ENCODE measurements around the gene PTP4A2.
"Not testable (repeated sequence)": the region's sequence is repeated elsewhere in the genome, so short reads cannot be mapped to it uniquely, and the experiment has no call there.

The PTP4A2 gene

DNA sequence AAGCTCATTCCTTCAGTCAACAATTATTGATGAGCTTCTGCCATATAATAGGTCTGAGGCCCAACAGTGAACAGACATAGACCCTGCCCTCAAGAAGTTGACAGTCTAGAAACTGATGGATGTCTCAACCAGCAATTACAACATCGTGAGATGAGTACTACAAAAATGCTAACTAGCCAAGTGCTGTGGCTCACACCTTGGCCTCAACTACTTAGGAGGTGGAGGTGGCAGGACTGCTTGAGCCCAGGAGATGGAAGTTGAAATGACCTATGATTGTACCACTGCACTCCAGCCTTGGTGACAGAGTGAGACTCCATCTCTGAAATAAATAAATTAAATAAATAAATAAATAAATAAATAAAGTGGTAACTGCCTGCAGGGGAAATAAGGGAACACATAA is 11.7 kb upstream of the PTP4A2 start:
- DNase-seq (ENCODE audit: low spot score), result no peak

DNA sequence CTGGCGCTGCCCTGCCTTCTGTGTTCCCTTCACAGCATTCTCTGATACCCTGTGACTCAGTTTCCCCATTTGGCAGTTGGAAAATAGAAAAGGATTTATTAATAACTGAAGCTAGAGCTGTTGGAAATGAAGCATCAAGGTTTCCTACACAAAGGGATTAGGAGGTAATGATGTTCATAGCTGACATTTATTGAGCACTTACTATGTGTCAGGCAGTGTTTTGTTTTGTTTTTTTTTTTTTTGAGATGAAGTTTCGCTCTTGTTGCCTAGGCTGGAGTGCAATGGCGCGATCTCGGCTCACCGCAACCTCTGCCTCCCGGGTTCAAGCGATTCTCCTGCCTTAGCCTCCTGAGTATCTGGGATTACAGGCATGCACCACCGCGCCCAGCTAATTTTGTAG is 7.5 kb upstream of the PTP4A2 start:
- not testable (repeated sequence) for DNase-seq (ENCODE audit: low spot score)

DNA sequence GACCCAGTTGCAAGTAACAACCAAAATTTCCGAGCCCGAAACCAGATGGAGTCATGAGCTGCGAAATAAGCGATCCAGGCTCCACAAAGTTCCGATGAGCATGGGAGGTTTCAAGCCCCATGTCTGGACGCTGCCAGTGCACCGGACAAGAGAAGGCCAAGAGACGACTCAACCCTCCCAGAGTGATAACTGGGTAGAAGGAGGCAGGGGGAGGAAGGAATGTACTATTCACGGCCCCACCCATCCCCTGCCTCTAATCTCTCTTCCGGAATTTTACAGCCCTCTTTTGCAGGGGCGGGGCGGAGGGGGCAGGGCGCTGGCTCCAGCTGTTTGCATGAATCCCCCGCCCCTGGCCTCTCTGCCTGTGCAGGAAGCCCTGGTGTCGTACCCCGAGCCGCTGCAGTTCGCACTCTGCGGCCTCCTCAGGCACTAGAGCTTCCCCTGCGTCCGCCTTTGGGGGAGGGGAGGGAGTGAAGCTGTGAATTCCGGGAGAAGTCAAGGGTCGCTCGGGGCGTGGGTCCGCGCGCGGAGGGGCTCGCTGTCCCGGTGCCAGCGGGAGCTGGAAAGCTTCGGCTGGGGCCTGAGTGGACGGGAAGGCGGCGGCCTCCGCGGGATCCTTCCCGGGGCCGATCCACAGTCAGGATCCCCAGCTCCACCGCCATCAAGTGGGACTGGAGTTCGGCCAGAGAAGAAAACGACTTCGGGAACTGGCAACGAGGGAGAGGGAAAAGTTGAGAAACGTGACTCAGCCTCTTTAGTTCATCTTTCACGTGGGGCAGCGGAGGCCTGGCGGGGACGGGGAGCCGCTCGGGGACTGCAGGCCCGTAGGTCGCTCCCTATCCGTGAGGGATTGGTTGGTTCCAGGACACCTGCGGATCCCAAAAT is 6.3 kb upstream of the PTP4A2 start:
- no peak for DNase-seq (ENCODE audit: low spot score)

GRCh38 chr1:31943546-31944184 is 5.5 kb upstream of the PTP4A2 start:
- no peak for DNase-seq (ENCODE audit: low spot score)

GRCh38 chr1:31942061-31942460 is 3.9 kb upstream of the PTP4A2 start:
- DNase-seq (ENCODE audit: low spot score), result not testable (repeated sequence)

DNA sequence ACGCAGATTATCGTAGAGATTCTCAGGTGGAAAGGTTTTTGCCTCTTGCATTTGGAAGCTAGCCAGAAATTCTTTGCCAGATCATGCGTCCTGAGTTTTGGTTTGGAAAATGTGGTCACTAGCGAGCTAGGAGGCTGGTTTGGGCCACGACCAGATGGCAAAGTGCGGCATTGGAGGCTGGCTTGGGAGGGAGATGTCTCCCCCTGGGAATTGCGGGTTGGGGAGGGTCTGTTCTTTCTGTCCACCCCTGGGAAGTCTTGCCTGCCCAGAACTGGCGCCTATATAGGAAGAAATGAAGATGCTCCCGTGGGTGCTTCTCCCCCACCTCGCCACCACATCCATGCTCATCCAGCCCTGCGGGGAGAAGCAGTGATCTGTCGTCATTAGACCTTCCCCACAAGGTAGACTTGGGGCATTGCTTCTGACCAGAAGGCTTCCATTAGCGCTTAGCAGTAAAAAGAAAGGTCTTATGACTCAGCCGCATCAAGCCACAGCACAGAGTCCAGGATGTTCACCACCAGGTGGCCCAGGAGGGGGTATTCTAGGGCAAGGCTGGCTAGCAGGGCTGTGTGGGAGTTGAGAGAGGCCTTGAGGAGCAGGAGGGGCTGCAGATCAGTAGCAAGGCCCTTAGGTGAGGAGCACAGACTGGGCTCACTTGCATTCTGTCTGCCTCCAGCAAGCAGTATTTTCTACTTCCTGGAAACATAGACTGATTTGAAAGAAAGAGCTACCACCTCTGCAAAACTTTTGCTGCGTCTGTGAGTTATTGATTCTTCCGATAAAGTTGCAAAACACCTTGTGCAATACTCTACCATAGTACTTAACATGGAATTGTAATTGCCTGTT is 1.5 kb upstream of the PTP4A2 start:
- peak; percentile 52 for DNase-seq (ENCODE audit: low spot score)

DNA sequence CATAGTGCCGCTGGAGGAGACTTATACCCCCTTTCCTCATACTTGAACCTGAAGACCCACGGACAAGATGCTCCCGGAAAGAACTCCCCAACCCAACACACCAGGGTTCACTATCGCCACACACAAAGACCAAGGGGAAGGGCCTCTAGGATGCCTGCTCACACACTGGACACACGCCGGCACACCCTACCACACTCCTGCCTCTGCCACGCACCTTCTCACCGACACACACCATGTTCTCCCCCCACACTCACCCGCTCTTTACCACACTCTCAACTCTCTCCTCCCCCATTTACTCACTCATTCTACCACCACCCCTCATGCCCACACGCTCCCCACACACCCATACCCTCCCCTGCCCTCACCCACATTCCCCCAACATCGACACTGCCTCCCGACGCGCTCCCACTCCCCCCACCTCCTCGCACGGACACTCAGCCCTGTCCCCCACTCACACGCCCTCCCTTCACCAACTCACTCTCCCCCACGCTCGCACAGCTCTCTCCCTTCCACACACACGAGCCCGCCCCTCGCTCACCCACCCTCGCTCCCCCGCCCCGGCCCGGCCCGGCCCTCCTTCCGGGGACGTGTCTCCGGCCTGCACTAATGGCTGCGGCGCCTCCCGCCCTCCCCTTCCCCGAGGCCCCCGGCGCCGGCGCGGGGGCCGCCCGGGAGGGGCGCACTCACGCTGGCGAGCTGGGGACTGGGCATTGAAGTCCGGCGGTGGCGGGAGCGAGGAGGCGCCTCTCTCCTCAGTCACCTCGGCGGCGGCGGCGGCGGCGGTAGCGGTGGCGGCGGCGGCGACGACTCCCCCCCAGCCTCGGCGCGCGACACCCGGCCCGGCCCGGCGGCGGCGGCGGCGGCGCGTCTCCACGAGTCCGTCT is 626 bp downstream of the PTP4A2 start:
- DNase-seq (ENCODE audit: low spot score), result no peak

- no peak for DNase-seq (ENCODE audit: low spot score)
These were observed 1.2 kb downstream of the PTP4A2 start for GRCh38 chr1:31936981-31937299.

DNA sequence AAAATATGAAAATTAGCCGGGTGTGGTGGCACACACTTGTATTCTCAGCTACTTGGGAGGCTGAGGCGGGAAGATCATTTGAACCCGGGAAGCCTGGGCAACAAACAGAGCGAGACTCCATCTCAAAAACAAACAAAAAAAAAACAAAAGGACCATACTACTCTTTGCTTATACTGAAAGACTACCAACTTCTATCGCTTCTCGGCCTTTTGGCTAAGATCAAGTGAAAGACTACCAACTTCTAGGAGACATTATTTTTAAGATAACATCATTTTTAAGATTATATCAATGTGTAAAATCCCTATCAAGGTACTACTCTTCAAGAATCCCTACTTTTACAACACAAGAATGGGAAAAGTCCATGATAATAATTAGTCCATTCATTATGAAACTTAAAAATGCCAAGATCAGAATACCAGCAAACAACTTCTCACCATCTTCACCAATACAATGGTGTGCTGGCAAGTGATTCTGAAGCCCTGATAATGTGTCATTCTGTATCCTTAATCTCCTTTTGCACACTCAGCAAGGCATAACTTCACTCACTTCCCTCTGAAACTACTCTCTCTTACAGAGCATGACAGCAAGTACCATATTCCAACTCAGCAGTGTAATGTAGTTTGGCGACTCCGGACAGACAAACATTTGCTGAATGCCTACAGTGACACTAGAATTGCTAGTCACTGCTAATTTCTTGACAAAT is 1.7 kb downstream of the PTP4A2 start:
- peak; percentile 56 for DNase-seq (ENCODE audit: low spot score)

DNA sequence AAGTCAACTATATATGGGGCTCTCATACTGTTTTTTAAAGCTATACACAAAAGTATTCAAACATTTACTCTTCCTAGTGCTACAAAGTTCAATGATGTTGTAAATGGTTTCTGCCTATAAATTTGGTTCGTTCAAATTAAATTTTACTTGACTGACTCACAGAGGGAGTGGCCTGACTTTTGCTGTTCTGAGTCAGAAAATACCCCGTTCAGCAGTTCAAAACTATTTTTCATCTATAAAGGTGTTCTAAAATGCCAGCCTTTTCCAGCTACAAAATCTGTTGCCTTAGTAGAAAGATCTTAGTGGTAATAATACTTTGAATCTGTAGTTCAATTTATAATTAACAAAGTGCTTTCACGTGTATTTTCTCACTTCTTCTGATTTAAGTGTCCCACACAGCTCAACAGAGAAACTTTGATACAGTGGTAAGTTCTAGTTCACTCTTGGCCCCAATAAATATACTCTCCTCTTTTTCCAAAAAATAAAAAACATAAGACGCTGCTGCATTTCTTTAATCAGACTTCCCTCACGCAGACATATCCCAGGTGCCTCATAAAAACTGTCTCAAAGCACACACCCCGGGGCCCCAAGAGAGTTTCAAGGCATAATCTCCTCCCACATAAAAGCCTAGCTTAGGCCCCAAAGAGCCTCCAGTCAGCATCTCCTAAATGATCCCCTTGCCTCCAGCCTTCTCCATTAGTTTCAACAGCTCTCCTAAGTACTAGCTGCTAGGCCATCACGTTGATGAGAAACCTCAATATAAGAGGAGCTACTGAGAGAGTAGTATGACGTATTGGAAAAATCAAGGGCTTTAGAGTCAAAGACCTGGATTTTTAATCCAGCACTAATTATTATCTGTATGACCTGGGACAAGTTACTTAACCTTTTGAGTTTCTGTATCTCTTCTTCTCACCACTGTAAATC is 3.2 kb downstream of the PTP4A2 start:
- no peak for DNase-seq (ENCODE audit: low spot score)

GRCh38 chr1:31932491-31933316 is 5.5 kb downstream of the PTP4A2 start:
- DNase-seq (ENCODE audit: low spot score), result peak; percentile 82

GRCh38 chr1:31931593-31932225 is 6.5 kb downstream of the PTP4A2 start:
- DNase-seq (ENCODE audit: low spot score), result peak; percentile 86

- DNase-seq (ENCODE audit: low spot score), result no peak
These were observed 7.2 kb downstream of the PTP4A2 start for GRCh38 chr1:31930836-31931592.

DNA sequence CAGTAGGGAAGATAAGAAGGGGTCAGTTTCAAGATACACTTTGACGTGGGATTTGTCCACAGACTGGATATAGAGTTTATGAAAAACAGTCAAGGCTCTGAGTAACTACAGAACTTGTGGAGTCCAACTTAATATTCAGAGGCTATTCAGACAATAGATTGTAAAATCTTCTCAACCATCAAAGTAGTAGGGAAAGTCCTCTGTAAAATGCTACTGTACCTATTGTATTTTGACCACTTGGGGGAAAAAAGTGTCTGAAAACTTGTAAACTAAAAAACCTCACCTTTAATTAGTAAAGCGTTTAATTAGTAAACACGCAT is 10.5 kb downstream of the PTP4A2 start:
- no peak for DNase-seq (ENCODE audit: low spot score)

- no peak for DNase-seq (ENCODE audit: low spot score)
These were observed 11.1 kb downstream of the PTP4A2 start for GRCh38 chr1:31926853-31927660.

DNA sequence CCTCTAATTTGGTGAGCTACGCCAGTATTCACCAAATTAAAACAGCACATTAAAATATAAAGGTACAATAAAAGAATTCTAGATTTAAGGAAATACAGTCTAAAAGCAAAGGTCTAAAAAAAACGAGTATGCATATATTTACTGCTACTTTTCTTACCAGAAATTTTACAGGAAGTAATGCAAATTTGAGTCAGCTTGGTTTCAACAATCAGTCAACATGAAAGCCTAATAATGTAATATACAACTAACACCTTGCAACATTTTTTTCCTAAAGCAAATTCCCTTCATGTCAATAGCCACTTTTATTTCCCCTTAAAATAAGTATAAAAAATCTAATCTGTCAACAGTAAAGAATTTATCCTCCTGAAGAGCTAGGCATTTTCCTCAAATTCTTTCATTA is 11.9 kb downstream of the PTP4A2 start:
- DNase-seq (ENCODE audit: low spot score), result no peak

GRCh38 chr1:31925824-31926223 is 12.3 kb downstream of the PTP4A2 start:
- not testable (repeated sequence) for DNase-seq (ENCODE audit: low spot score)
